Activated gamma-delta T cell treated with anti-CD3 and anti-CD28 coated beads, Interleukin-2, amount 50 U/mL, for 16 hours (primary cell): ENCODE data around the gene CLSTN3.
"Not testable (repeated sequence)": the region's sequence is repeated elsewhere in the genome, so short reads cannot be mapped to it uniquely, and the experiment has no call there.

Source experiments
- DNase-seq: peaks from one replicate; pipeline ENCODE4 v3.0.0-alpha.2; 2020; ENCODE audit warnings: low read depth

The CLSTN3 gene

DNA sequence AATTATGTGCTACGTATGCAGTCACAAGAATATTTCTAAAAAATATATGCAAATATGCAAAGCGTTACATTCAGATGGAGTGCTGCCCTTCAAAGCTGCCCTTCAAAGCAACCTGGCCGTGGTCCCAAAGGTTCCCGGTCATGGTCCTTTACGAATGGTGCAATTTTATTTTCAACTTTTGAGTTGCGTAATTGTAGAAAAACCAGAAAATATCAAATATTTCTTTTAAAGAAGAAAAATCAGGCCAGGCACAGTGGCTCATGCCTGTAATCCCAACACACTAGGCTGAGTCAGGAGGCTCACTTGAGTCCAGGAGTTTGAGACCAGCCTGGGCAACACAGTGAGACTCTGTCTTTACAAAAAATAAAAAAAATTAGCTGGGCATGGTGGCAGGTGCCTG is 21.4 kb downstream of the CLSTN3 start:
- DNase-seq, result no peak

DNA sequence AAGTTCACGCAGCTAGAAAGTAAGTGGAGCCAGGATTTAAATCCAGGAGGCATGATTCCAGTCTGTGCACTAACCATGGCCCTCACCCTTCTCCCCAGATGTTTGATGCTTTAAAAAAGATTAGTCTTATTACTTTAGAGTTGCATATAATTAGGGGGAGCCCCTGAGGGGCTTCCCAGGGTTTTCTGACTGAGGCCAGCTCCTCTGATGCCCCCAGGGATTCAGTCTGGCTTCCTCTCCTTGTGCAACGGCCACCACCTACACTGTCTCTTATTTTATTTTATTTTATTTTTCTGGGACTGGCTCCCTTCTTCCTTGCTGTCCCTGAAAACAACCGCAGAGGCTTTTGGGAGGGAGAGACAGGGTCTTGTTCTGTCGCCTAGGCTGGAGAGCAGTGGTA is 22.6 kb downstream of the CLSTN3 start:
- no peak for DNase-seq

DNA sequence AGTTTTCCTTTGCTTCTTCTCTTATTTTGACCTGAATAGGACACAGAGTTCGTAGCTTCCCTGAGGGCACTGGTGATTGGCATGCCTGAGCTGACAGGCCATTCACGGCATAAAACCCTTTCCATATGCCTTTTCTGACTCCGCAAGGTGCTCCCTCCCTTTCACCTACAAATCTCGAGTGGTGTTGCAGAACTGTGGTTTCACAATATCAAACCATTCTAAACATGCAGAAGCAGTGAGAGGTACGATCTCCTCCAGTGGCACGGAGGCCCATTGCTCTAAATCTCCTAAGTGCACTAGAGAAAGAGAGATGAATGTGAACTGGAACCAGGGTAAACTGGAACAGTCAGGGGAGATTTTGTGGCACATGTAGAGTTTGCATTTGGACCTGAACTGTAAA is 23.9 kb downstream of the CLSTN3 start:
- no peak for DNase-seq

DNA sequence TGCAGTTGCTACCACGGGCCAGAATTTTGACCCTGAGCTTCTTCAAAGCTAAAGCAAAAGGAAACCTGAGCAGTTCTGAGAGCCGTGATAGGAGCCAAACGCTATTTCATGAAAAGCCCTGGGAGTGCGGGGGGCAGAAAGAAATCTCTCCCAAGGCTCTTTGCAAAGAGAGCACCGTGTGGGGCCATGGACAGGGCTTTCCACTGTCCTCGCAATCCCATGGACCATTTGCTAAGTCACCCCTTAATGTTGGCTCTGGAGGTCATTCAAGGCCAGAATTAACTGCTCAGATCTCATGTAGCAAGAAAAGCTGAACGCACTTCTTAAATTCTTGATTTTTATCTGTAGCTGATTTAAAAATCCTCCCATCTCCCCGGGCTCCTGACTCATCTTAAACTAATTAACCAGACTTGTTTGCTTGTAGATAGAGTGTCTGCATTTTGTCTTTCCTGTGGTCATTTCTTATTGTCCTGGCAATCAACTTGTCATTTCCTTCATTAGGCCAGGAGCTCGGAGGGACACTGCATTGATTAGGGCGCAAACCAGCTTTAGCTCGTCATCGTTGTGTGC is 24.8 kb downstream of the CLSTN3 start:
- no peak for DNase-seq

DNA sequence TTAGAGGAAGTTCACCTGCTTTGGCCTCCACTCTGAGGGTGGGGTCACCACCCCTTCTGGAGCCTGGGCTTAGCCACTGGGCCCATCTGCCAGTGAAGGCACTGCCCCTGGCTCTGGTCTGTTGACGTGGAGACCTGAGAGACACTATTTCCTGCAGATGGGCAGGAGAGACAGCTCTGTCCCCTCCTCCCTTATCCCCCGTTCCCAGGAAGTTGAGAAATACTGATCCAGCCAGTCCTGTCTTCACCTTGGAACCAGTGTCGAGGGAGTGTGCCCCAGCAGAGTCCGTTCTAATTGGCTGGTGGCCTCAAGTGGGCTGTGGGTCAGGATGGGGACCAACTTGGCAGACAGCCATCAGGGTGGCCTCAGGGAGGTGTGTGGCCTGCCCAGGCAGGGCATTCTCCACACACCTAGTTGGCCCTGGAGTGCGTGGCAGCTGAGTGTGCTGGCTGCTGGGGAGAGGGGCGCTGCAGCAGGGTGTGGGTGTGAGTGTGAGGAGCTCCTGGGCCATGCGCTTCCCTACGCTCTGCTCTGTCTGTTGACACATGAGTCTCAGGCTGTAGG is 25.4 kb downstream of the CLSTN3 start:
- DNase-seq, result no peak

DNA sequence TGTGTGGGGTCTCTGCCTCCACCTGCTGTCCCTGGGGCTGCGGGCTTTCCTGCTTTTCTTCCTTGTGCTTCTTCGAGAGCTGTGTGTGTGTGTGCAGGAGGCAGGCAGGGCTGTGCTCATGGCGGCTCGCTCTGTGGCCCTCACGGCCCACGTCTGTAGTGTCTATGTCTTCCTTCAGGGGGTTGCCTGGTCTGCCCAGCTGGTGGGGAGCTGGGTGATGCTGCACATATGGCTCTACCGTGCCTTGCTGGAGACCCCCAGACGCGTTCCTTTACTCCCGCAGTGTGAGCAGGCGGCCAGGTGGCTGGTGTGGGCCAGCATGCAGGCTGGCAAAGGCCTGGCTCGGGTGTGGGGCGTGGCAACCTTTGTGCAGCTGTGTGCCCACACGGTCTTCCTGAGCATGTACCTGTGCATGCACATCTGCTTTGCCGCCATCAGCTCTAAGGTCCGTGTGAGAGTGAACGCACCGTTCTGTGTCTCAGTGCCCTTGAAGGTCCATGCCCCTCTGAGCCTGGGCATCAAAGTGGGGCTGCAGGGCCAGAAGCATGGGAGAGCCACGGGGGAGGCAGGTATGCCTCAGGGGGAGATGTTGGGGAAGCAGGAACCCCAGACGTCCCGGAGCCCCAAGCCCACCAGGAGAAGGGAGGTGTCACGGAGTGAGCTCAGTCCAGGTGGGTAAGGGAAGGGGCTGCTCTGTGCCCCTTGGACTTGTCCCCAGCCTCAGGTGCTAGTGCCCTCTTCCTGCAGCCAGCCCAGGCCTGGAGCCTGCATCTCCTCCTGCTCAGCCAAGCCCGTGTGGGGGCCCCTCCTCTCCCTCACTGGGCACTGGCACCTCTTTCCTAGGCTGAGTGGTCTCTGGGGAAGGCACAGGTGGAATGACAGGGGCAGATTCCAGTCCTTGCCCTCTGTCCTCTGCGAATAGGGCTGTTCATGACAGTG is 26.4 kb downstream of the CLSTN3 start:
- no peak for DNase-seq

DNA sequence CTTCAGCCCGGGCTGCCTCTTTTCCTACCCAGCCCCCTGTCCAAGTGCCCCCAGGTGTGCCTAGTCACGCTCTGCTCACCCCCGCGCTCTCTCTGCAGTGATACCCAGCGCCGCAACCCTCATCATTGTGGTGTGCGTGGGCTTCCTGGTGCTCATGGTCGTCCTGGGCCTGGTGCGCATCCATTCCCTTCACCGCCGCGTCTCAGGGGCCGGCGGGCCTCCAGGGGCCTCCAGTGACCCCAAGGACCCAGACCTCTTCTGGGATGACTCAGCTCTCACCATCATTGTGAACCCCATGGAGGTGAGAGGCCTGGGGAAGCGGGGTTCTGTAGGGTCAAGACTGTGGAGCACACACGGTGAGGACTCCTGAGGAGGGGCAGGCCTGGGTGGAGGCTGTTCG is 27.2 kb downstream of the CLSTN3 start:
- no peak for DNase-seq

DNA sequence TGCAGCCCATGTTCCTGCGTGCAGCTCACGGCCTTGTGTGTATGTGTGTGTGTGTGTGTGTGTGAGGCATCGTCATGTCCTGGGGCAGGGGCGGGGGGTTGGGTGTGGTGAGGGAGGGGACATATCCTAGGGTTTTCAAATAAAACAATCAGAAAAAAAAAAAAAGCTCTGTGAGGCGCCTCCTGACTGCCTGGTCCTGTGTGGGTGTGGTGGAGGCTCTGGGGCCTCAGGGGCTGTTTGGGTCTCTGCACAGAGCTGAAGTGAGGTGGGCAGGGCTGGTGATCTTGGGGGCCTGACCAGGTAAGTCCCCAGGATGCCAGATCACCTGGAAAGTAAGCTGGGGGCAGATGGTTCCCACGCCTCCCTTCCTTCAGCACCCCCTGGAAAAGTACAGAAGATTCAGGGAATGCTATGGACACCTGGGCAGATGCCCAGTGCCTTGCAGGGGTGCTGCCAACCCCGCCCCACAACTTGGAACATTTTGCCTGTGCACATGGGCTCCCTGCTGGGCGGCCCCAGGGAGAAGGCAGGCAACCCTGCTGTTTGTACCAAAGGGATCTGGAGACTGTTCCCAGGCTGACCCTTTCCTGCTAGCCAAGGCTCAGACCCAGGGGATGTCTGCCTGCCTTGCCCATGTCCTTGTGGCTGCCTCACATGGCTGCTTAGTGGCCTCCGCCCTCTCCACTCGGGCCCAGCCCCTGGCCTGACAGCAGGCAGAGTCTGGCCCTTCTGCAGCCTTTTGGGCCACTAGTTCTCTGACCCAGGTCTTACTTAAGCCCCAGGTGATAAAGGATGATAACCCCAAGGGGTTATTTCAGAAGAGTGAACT is 28.8 kb downstream of the CLSTN3 start:
- DNase-seq, result no peak

DNA sequence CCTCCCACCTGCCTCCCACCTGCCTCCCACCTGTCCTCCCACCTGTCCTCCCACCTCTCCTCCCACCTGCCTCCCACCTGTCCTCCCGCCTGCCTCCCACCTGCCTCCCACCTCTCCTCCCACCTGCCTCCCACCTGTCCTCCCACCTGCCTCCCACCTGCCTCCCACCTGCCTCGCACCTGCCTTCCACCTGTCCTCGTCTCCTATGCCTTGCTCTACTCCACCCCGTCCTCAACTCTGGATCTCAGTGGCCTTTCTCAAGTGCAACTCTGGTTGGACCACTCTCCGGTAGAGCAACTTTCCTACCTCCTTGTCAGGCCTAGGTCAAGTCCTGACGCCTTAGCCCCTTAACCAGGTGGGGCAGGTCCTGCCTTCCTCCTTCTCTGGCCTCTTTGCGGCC is 30.0 kb downstream of the CLSTN3 start:
- DNase-seq, result no peak

DNA sequence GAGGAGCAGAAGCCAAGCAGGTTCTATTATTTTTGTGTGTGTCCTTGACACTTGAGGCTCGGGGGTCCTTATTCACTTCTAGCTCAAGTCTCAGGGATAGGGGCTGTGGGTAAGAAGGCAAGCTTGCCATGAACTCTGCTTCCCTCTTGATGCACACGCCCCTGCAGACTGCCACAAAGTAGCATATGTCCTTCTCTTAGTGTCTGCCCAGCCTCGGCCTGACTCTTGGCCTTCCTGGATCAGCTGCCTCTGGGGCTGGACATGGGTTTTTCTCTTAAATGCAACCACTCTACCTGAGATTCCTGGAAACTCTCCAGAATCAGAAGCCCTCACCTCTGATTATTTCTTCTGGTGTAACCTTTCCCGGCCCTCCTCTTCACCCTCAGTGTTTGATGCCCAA is 31.2 kb downstream of the CLSTN3 start:
- no peak for DNase-seq

DNA sequence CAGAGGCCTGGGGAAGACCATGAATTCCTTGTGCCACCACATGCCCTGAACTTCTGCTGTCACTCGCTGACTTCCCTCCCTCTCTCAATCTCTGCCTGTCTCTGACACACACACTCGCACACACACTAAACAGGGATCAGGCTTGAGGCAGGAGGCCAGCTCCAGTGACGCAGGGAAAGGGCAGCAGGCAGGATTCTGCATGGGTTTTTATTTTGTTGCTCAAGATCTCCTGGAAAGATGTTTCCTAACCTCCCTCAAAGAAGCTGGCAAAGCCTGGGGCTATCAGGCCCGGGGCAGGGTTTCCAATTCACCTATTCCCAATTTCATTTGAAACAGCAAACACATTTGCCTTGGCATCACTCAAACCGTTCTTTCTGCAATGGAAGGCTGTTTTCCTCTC is 31.6 kb downstream of the CLSTN3 start:
- DNase-seq, result no peak

DNA sequence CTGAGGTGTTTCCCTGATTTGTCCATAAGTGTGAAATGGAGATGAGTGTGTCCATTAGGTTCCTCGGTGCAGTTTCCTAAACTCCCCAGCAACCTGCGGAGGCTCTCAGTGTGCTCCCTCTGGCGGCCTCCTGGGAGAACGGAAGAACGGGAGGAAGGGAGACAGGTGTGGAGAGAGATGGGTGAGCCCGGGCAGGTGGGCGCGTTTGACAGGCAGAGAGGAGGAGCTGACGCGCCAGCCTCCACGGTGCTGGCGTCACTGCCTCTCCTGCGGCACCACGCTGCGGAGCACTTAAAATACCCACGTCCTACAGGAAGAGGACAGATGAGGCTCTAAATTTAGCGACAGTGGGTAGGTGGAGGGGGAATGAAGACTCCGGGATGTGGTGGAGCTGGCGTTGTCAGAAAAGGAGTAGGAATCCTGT is 32.5 kb downstream of the CLSTN3 start:
- no peak for DNase-seq

DNA sequence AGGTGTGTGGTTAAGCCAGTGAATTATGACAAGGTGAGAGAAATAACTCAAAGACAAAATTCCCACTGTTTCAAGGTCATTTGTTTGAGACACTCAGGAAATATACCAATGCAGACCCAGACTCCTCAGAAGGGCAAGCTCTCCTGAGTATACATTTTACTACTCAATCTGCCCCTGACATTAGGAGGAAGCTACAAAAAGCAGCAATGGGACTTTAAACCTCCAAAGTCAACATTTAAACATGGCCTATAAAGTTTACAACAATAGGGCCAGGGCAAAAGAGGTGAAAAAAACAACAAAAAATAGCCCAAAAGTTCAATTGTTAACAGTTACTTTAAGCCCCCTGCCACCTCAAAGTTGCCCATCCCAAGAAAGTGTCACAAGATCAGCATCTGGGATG is 39.8 kb downstream of the CLSTN3 start:
- no peak for DNase-seq

DNA sequence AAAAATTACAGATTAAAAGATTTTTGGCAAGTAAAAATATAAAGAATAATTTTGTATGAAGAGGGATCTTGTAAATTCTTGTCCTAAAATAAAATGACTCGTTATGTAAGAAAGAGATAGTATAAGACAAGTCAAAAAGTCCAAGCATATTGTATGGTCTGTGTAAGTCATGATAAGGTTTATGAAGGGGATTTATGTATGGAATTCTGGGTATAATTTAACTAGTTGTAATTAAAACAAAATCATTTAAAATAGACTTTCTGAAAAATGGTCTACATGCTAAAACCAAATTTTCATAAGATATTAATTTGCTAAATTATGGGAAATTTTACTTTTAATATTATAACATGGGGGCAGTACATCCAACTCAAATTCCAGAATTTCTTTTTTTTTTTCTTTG is 41.7 kb downstream of the CLSTN3 start:
- DNase-seq, result no peak

DNA sequence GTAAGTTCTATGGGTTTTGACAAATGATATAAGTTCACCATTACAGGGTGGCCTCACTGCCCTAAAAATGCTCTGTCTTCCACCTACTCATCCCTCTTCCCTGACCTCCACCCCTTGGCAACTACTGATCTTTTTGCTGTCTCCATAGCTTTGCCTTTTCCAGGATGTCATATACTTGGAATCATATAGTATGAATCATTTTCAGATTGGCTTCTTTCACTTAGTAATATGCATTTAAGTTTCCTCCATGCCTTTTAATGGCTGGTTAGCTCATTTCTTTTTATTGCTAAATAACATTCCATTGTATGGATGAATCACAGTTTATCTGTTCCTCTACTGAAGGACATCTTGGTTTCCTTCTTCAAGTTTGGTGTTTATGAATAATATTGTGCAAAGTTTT is 45.3 kb downstream of the CLSTN3 start:
- no peak for DNase-seq

DNA sequence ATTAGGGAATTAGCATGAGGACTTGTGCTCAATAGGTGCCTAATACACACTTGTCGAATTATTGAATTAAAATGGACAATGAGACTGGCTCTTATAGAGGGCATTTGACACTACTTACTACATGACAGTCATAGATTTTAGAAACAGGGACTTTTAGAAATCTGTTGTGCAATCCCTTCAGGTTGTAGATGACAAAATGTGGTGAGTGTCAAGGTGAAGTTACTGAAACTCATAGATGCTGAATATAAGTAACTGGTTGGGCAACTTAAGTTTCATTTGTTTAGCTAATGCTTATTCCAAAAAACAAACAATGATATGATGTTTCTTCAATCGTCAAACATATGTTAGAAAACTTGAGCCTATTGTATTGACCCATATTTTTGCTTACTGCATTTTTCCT is 46.4 kb downstream of the CLSTN3 start:
- no peak for DNase-seq

DNA sequence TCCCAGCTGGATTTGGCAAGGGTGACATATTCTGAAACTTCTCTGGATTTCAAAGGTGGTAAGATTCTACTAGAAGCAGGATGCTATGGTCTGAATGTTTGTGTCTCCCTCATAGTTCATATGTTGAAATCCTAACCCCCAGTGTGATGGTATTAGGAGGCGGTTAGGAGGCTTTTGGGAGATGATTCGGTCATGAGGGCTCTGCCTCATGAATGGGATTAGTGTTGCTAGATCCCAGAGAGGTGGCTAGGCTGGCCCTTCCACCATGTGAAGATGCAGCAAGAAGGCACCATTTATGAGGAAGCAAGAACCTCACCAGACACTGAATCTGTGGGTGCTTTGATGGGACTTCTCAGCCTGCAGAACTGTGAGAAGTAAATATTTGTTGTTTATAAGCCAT is 48.3 kb downstream of the CLSTN3 start:
- no peak for DNase-seq

DNA sequence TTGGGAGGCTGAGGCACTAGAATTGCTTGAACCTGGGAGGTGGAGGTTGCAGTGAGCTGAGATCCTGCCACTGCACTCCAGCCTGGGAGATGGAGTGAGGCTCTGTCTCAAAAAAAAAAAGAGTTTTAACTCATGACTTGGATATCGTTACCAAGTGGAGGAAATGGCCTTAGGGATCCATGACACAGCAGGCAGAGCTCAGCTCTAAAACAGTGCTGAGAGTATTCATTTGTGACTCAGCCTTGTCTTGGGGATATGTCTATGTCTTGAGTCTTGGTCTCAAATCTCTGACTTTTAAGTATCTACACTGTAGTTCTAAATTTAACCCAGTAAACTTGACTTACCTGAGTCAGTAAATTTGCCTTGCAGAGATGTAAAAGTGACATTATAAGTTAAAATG is 50.5 kb downstream of the CLSTN3 start:
- no peak for DNase-seq

DNA sequence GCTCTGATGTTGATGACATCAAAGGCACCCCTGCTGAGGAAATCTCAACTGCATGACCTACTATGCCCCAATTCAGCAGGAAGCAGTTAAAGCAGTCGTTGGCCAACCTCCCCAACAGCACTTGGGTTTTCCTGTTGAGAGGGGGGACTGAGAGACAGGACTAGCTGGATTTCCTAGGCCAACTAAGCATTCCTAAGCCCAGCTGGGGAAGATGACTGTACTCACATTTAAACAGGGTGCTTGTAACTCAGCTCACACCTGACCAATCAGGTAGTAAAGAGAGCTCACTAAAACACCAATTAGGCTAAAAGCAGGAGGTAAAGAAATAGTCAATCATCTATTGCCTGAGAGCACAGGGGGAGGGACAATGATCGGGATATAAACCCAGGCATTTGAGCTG is 55.9 kb downstream of the CLSTN3 start:
- not testable (repeated sequence) for DNase-seq

DNA sequence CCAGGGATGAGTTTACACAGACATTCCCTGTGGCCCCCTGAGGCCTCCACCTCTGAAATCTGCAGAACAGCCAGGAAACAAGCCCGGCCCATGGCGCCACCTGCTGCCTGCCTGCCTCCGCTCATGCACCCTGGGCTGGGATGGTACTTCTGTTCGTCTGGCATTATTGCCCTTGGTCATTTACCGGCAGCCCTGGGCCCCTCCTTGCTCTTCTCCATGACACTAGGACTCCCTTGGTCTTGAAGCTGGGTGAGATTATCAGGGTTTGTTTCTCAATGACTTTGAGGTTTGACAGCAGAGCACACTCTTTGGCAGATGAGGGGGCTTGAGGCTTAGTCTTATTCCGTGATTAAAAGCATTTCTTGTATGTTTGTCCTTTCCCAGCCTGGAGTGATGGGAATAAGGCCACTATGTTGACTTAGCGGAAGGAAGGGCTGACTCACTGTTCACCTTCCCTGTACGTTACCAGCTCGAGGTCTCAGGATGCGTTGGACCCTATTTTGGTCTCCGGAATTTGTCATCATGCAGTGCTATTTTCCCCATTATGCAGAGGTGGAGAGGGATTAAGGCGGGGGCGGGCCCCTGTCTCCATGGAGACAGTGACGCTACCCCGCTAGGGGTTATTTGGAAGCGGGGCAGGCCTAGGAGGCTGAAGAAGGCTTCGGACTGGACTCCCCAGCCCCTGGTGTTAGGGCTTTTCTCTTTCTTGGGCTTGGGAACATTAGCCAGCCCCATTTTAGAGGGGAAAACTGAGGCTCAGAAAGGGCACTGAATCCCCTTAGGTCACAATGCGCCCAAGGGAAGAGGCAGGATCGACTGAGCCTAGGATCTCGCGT is 58.6 kb downstream of the CLSTN3 start:
- DNase-seq, result peak; percentile 37

DNA sequence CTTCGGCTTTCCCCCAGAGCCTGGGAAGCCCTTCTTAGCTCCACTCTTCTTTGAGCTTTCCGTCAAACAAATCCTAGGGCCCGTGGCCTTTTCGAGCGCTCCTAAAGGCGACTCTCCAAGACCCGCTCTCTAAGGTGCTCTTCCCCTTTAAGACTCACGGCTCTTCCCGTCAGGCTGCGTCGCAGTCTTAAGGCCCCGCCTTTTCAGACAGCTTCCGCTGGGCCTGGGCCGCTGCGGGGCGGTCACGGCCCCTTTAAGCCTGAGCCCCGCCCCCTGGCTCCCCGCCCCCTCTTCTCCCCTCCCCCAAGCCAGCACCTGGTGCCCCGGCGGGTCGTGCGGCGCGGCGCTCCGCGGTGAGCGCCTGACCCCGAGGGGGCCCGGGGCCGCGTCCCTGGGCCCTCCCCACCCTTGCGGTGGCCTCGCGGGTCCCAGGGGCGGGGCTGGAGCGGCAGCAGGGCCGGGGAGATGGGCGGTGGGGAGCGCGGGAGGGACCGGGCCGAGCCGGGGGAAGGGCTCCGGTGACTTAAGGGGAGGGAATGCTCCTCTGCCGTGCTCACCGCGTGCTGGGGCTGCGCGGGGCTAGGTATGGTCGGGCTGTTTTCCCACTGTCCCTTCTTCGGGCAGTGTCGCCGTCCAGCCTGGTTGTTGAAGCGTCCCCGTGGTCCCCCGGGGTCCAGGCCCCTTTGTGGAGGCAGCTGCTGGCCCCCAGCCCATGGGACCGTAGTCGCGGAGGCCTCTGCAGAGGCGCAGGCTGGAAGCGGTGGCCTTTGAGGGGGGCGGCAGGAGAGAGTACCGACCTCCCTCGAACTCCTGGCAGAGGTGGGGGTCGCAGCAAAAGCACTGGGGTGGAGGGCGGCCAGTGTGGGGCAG is 59.5 kb downstream of the CLSTN3 start, which contains the start of gene PEX5:
Gene PEX5 (plus strand): TSS at position 289 of the 870 bp plus-strand sequence. CDS start 692 bp downstream, outside the sequence.
- DNase-seq, result peak; percentile 71
